SIG-M5 (cell line): Measurements from ENCODE around the gene ACOXL.
"Not testable (repeated sequence)": the region's sequence is repeated elsewhere in the genome, so short reads cannot be mapped to it uniquely, and the experiment has no call there.

Source experiments
- DNase-seq: peaks from one replicate; lab custom pipeline; 2025; lab: John Stamatoyannopoulos, UW

Gene ACOXL

GRCh38 chr2:110927526-110927925 is 195.2 kb downstream of the ACOXL start:
- no peak for DNase-seq

- no peak for DNase-seq
Observed at GRCh38 chr2:110929528-110929927, 197.2 kb downstream of the ACOXL start.

GRCh38 chr2:110931648-110932047 is 199.3 kb downstream of the ACOXL start:
- DNase-seq, result no peak

GRCh38 chr2:110933420-110933819 is 201.0 kb downstream of the ACOXL start:
- DNase-seq, result no peak

- DNase-seq, result no peak
Observed at GRCh38 chr2:110934948-110935347, 202.6 kb downstream of the ACOXL start.

- no peak for DNase-seq
Observed at GRCh38 chr2:110940376-110940910, 208.1 kb downstream of the ACOXL start.

GRCh38 chr2:110941226-110941625 is 208.9 kb downstream of the ACOXL start:
- DNase-seq, result no peak

- DNase-seq, result no peak
Observed at GRCh38 chr2:110943070-110943634, 210.8 kb downstream of the ACOXL start.

- DNase-seq, result no peak
Observed at GRCh38 chr2:110946902-110947301, 214.5 kb downstream of the ACOXL start.

- no peak for DNase-seq
Observed at GRCh38 chr2:110948027-110948674, 215.8 kb downstream of the ACOXL start.

GRCh38 chr2:110950281-110950680 is 217.9 kb downstream of the ACOXL start:
- no peak for DNase-seq

- DNase-seq, result no peak
Observed at GRCh38 chr2:110955045-110955444, 222.7 kb downstream of the ACOXL start.

- DNase-seq, result no peak
Observed at GRCh38 chr2:110955556-110955955, 223.2 kb downstream of the ACOXL start.

- DNase-seq, result no peak
Observed at GRCh38 chr2:110957293-110957692, 224.9 kb downstream of the ACOXL start.

- no peak for DNase-seq
Observed at GRCh38 chr2:110958346-110959119, 226.2 kb downstream of the ACOXL start.

GRCh38 chr2:110959198-110959597 is 226.8 kb downstream of the ACOXL start:
- DNase-seq, result no peak

GRCh38 chr2:110960281-110960680 is 227.9 kb downstream of the ACOXL start:
- DNase-seq, result no peak

- no peak for DNase-seq
Observed at GRCh38 chr2:110960954-110961353, 228.6 kb downstream of the ACOXL start.

GRCh38 chr2:110961643-110962042 is 229.3 kb downstream of the ACOXL start:
- not testable (repeated sequence) for DNase-seq

GRCh38 chr2:110969696-110970095 is 237.3 kb downstream of the ACOXL start:
- DNase-seq, result no peak

- DNase-seq, result no peak
Observed at GRCh38 chr2:110970201-110970600, 237.8 kb downstream of the ACOXL start.

GRCh38 chr2:110971811-110972210 is 239.4 kb downstream of the ACOXL start:
- DNase-seq, result no peak

GRCh38 chr2:110973262-110973661 is 240.9 kb downstream of the ACOXL start:
- no peak for DNase-seq
